H1 (cell line): Measurements from ENCODE around the gene OSBPL2. TPM values are rescaled to one million over a fixed set of nuclear protein-coding genes. Genes with fewer than 3 reads are reported as not detected.

Experiments
- CTCF ChIA-PET: fragments of 300-600 bp; sonication (Branson Sonifier 250); formaldehyde crosslinking; loops from one replicate; lab custom pipeline; 2021; ENCODE audit not compliant: partially characterized antibody; lab: Charles Lee
- POLR2A ChIA-PET: fragments of 300-600 bp; sonication (Branson Sonifier 250); formaldehyde crosslinking; loops from one replicate; lab custom pipeline; 2021; ENCODE audit warnings: inconsistent platforms; ENCODE audit not compliant: partially characterized antibody; lab: Charles Lee
- DNase-seq, 2 experiments: peaks; one replicate each; pipeline versions ENCODE4 v3.0.0 to v3.0.0-alpha.2; 2010 to 2022; ENCODE audit warnings: low spot score in 2 of 2, low read depth in 1 of 2, mixed read lengths in 1 of 2
- FAIRE-seq: peaks from 2 replicates; lab custom pipeline; 2011; peaks lifted over from hg19 to GRCh38; lab: Jason Lieb, UNC
- H2AFZ ChIP-seq: 2 replicates; pipeline ENCODE4 v1.8.1; 2012; ENCODE audit warnings: low read length, inconsistent platforms
- H2AK5ac ChIP-seq: 2 replicates; pipeline ENCODE4 v1.6.1; 2013; ENCODE audit warnings: low read depth, low read length
- H2BK120ac ChIP-seq: replicated peaks from 2 replicates; pipeline ENCODE3; 2013; ENCODE audit warnings: low read depth, low read length, inconsistent platforms
- H2BK12ac ChIP-seq: 2 replicates; pipeline ENCODE4 v1.6.1; 2013; ENCODE audit warnings: low read depth, low read length
- H2BK15ac ChIP-seq: 2 replicates; pipeline ENCODE4 v1.6.1; 2013; ENCODE audit warnings: low read length
- H2BK20ac ChIP-seq: 2 replicates; pipeline ENCODE4 v1.6.1; 2013; ENCODE audit warnings: low read length
- H2BK5ac ChIP-seq: 2 replicates; pipeline ENCODE4 v1.6.1; 2013; ENCODE audit warnings: low read depth, low read length
- H3K14ac ChIP-seq: 2 replicates; pipeline ENCODE4 v1.6.1; 2013; ENCODE audit warnings: inconsistent platforms; ENCODE audit not compliant: insufficient read length
- H3K18ac ChIP-seq: 2 replicates; pipeline ENCODE4 v1.6.1; 2013; ENCODE audit warnings: low read length; ENCODE audit errors: extremely low read depth
- H3K23ac ChIP-seq: 2 replicates; pipeline ENCODE4 v1.6.1; 2013; ENCODE audit warnings: inconsistent platforms; ENCODE audit not compliant: insufficient read length
- H3K23me2 ChIP-seq: 2 replicates; pipeline ENCODE4 v1.6.1; 2013; ENCODE audit warnings: low read depth, low read length
- H3K27ac ChIP-seq: 2 replicates; pipeline ENCODE4 v1.6.1; 2011; ENCODE audit warnings: low read depth, low read length, inconsistent platforms
- H3K27me3 ChIP-seq, 4 experiments: replicated peaks in 1 of 4; 1 replicate in 1 of 4; 2 replicates in 3 of 4; pipeline versions ENCODE4 v1.6.1 to v1.8.1; 2011 to 2013; ENCODE audit warnings: low read length in 3 of 4, mild to moderate bottlenecking in 3 of 4, inconsistent platforms in 2 of 4, mixed read lengths in 2 of 4, moderate library complexity in 1 of 4; ENCODE audit not compliant: control insufficient read depth in 3 of 4, insufficient read depth in 3 of 4; ENCODE audit errors: extremely low read depth in 1 of 4
- H3K36me3 ChIP-seq, 4 experiments: 2 replicates each; pipeline versions ENCODE4 v1.6.1 to v1.8.1; 2011 to 2013; ENCODE audit warnings: mild to moderate bottlenecking in 4 of 4, low read length in 3 of 4, moderate library complexity in 2 of 4, control low read depth in 1 of 4, inconsistent platforms in 1 of 4; ENCODE audit not compliant: insufficient read depth in 4 of 4, control insufficient read depth in 2 of 4
- H3K4ac ChIP-seq: replicated peaks from 2 replicates; pipeline ENCODE3; 2013; ENCODE audit warnings: low read length, low read depth, mixed read lengths, inconsistent platforms; ENCODE audit not compliant: insufficient read length
- H3K4me1 ChIP-seq, 4 experiments: replicated peaks in 1 of 4; 1 replicate in 1 of 4; 2 replicates in 3 of 4; pipeline versions ENCODE4 v1.6.1 to v1.8.1; 2011 to 2013; ENCODE audit warnings: low read length in 3 of 4, inconsistent platforms in 2 of 4, mixed read lengths in 1 of 4; ENCODE audit not compliant: insufficient read depth in 4 of 4, control insufficient read depth in 3 of 4
- H3K4me2 ChIP-seq, 2 experiments: 2 replicates each; pipeline versions ENCODE4 v1.6.1 to v1.8.1; 2011 to 2013; ENCODE audit warnings: low read depth in 2 of 2, low read length in 2 of 2, control low read depth in 1 of 2, inconsistent platforms in 1 of 2, mild to moderate bottlenecking in 1 of 2; ENCODE audit not compliant: insufficient read depth in 1 of 2
- H3K4me3 ChIP-seq, 4 experiments: fragments of 200-600, 300-600 bp in 1 of 4; sonication (generic), shearing (Covaris generic), sonication (Bioruptor Twin) in 1 of 4; 2 replicates each; pipeline versions ENCODE4 v1.5.1 to v1.8.1; 2011 to 2016; ENCODE audit warnings: low read length in 4 of 4, low read depth in 3 of 4, control low read depth in 2 of 4, inconsistent platforms in 2 of 4, mild to moderate bottlenecking in 2 of 4, mixed read lengths in 1 of 4, moderate library complexity in 1 of 4; ENCODE audit not compliant: insufficient read depth in 2 of 4; ENCODE audit errors: extremely low read depth in 1 of 4
- H3K56ac ChIP-seq: replicated peaks from 2 replicates; pipeline ENCODE3; 2013; ENCODE audit warnings: low read depth, mild to moderate bottlenecking, mixed read lengths, low read length, inconsistent platforms; ENCODE audit not compliant: insufficient read length
- H3K79me1 ChIP-seq: 2 replicates; pipeline ENCODE4 v1.6.1; 2013; ENCODE audit warnings: low read depth, low read length, control low read depth
- H3K79me2 ChIP-seq, 2 experiments: 2 replicates each; pipeline versions ENCODE4 v1.6.1 to v1.8.1; 2012 to 2013; ENCODE audit warnings: low read length in 2 of 2, mild to moderate bottlenecking in 2 of 2, inconsistent platforms in 1 of 2; ENCODE audit not compliant: insufficient read depth in 2 of 2, control insufficient read depth in 1 of 2
- H3K9ac ChIP-seq, 4 experiments: replicated peaks in 1 of 4; 1 replicate in 1 of 4; 2 replicates in 3 of 4; pipeline versions ENCODE4 v1.6.1 to v1.8.1; 2011 to 2013; ENCODE audit warnings: low read depth in 3 of 4, low read length in 3 of 4, control low read depth in 2 of 4, mild to moderate bottlenecking in 2 of 4, moderate library complexity in 2 of 4, inconsistent platforms in 1 of 4; ENCODE audit errors: extremely low read depth in 1 of 4
- H3K9me3 ChIP-seq, 2 experiments: 2 replicates each; pipeline versions ENCODE4 v1.6.1 to v1.8.1; 2012 to 2013; ENCODE audit warnings: mild to moderate bottlenecking in 2 of 2, moderate library complexity in 2 of 2, control low read depth in 1 of 2, inconsistent platforms in 1 of 2, low read depth in 1 of 2, low read length in 1 of 2, mixed read lengths in 1 of 2; ENCODE audit not compliant: insufficient read depth in 2 of 2
- H4K20me1 ChIP-seq, 2 experiments: replicated peaks in 1 of 2; 2 replicates each; pipeline versions ENCODE3 to v1.8.1; 2011 to 2013; ENCODE audit warnings: inconsistent platforms in 2 of 2, low read length in 2 of 2, mild to moderate bottlenecking in 1 of 2; ENCODE audit not compliant: insufficient read depth in 2 of 2, control insufficient read depth in 1 of 2
- H4K5ac ChIP-seq: 2 replicates; pipeline ENCODE4 v1.6.1; 2013; ENCODE audit warnings: low read length, low read depth, mixed read lengths, inconsistent platforms; ENCODE audit not compliant: insufficient read length
- H4K8ac ChIP-seq: 2 replicates; pipeline ENCODE4 v1.8.0; 2013; ENCODE audit warnings: mild to moderate bottlenecking, moderate library complexity, low read length, inconsistent platforms; ENCODE audit not compliant: insufficient read depth; ENCODE audit errors: extremely low read depth
- H4K91ac ChIP-seq: replicated peaks from 2 replicates; pipeline ENCODE3; 2013; ENCODE audit warnings: low read length, mixed read lengths, inconsistent platforms; ENCODE audit not compliant: insufficient read length
- BCL11A ChIP-seq, 2 experiments: IDR thresholded peaks; one replicate each; pipeline ENCODE4 v1.6.1; 2011; ENCODE audit warnings: low read depth in 2 of 2, low read length in 2 of 2, mild to moderate bottlenecking in 2 of 2
- CTCF ChIP-seq, 3 experiments: IDR thresholded peaks; 1 replicate in 2 of 3; 2 replicates in 1 of 3; pipeline versions ENCODE4 v1.5.1 to v1.6.1; 2011; ENCODE audit warnings: low read length in 3 of 3, mild to moderate bottlenecking in 3 of 3, inconsistent platforms in 2 of 3, low read depth in 1 of 3, moderate library complexity in 1 of 3; ENCODE audit not compliant: insufficient read depth in 1 of 3; ENCODE audit errors: control extremely low read depth in 1 of 3
- RAD21 ChIP-seq, 2 experiments: IDR thresholded peaks in 1 of 2; conservative IDR thresholded peaks in 1 of 2; 2 replicates each; pipeline ENCODE4 v1.6.1; 2011; ENCODE audit warnings: low read depth in 2 of 2, low read length in 2 of 2, improper control_type of control experiment in 1 of 2, inconsistent platforms in 1 of 2, mild to moderate bottlenecking in 1 of 2, moderate library complexity in 1 of 2
- WGBS, 2 experiments: shearing (Covaris generic) in 1 of 2; methylation state at CpG; one replicate each; pipeline versions ENCODE4 v1.1.6 to v1.1.7; 2013 to 2015; ENCODE audit warnings: low lambda C conversion rate in 2 of 2, mixed read lengths in 2 of 2, inconsistent platforms in 1 of 2, low coverage in 1 of 2, missing lambda C conversion rate in 1 of 2; ENCODE audit not compliant: insufficient replicate concordance in 2 of 2, insufficient coverage in 1 of 2, insufficient read length in 1 of 2; ENCODE audit errors: extremely low coverage in 1 of 2, missing lambda C conversion rate in 1 of 2; 5-methylcytosine and 5-hydroxymethylcytosine counted together
- polyA plus RNA-seq, 7 experiments: library from polyadenylated mRNA; depleted of rRNA in 3 of 7; stranded (reverse) in 5 of 7; unstranded in 2 of 7; fragments of >200 nt in 5 of 7; fragments of 200-250 nt in 2 of 7; gene quantifications; 1 replicate in 5 of 7; 2 replicates in 1 of 7; 4 replicates in 1 of 7; pipeline versions ENCODE4 v1.2.1 to v1.2.3, GENCODE V29; 2011 to 2013; ENCODE audit warnings: missing spikeins in 2 of 7, mixed read lengths in 2 of 7
- total RNA-seq: library from RNA; stranded (reverse); fragmentation: NEBNext Ultra II Directional; extraction: Animal tissue kit (Norgen Biotek cat#: 25700); gene quantifications from 2 replicates; pipeline ENCODE4 v1.2.1, GENCODE V29; 2021

Gene OSBPL2
- total and polyA plus RNA-seq, 2 of the 8 experiments (the other 6 are each of a cell fraction or from before 2014, with no cell fraction given), result 11.7 to 42.4 TPM

GRCh38 chr20:62190639-62191411, 47.5 kb upstream of the OSBPL2 start:
- H2BK20ac ChIP-seq, result no peak overlapping the region
- ChIA-PET POLR2A (interaction anchor here (1.1 to 1.3 kb wide), 3 partner anchors 8 to 49 kb away, joined by 3 to 4 read pairs (median 4); partner anchors contain the start of gene MTG2), CTCF (interaction anchor here (0.8 to 2.7 kb wide), 9 partner anchors 15 to 185 kb away, joined by 3 to 9 read pairs (median 4); no protein-coding TSS in a partner anchor)
- no peak overlapping the region for H2AK5ac ChIP-seq
- no peak overlapping the region for H3K14ac ChIP-seq
- H2BK12ac ChIP-seq, result no peak overlapping the region
- DNase-seq (no peak), FAIRE-seq (no peak)
- H4K5ac ChIP-seq, result no peak overlapping the region
- H3K9ac ChIP-seq, result no peak overlapping the region
- H3K4me3 ChIP-seq, result no peak overlapping the region
- no peak overlapping the region for H2AFZ ChIP-seq
- H4K91ac ChIP-seq, result no peak overlapping the region
- peaks cover 4% of the 10 kb centered on the region; the same call in 1 of the 2 replicates for H3K79me1 ChIP-seq
- H3K4me2 ChIP-seq, result no peak overlapping the region
- H4K8ac ChIP-seq, result peak overlapping the region; percentile 84; the same call in 1 of the 2 replicates
- H3K23ac ChIP-seq, result no peak overlapping the region
- H2BK120ac ChIP-seq, result no peak overlapping the region
- WGBS, 2 experiments, result 92% methylated on average over 25 of the region's 25 CpGs; no CpG with 5 or more reads in 1 of the 2 experiments
- no peaks in the 10 kb centered on the region for H3K4me1 ChIP-seq
- TF ChIP-seq RAD21 (IDR thresholded peaks at IDR 0.05 in 1 of 2, conservative IDR thresholded peaks at IDR 0.05 in 1 of 2; ENCODE audit: low read depth in 2 of 2, low read length in 2 of 2) (peak; percentile 26 to 38; a peak in 2 of 4 replicates), CTCF (IDR thresholded peaks at IDR 0.05; ENCODE audit: control extremely low read depth in 1 of 3, insufficient read depth in 1 of 3, low read depth in 1 of 3, low read length in 3 of 3) (peak in 2 of 3 experiments; percentile 1 to 5; a peak in 2 of 4 replicates), BCL11A (IDR thresholded peaks at IDR 0.05; ENCODE audit: low read depth in 2 of 2, low read length in 2 of 2) (no peak)
- H3K23me2 ChIP-seq, result no peaks in the 10 kb centered on the region
- no peak overlapping the region for H2BK5ac ChIP-seq
- H2BK15ac ChIP-seq, result no peak overlapping the region
- no peaks in the 10 kb centered on the region; a peak in 1 of 8 replicates for H3K36me3 ChIP-seq
- no peak overlapping the region for H3K4ac ChIP-seq
- no peaks in the 10 kb centered on the region for H3K27me3 ChIP-seq
- no peaks in the 10 kb centered on the region for H3K9me3 ChIP-seq
- H3K27ac ChIP-seq, result no peak overlapping the region
- peaks cover 5% of the 10 kb centered on the region in 2 experiments for H4K20me1 ChIP-seq
- H3K56ac ChIP-seq, result no peak overlapping the region
- no peak overlapping the region for H3K18ac ChIP-seq
- H3K79me2 ChIP-seq, result peaks cover 0 to 17% of the 10 kb centered on the region in 2 experiments; a peak in 1 of 4 replicates
